HCT116 (cell line): ENCODE results near the gene ZBTB7B.

Experiments used
- CEBPB ChIP-seq: IDR thresholded peaks from 2 replicates; pipeline ENCODE4 v1.6.1; 2012; ENCODE audit warnings: low read depth
- ELF1 ChIP-seq: IDR thresholded peaks from 2 replicates; pipeline ENCODE4 v1.6.1; 2012; ENCODE audit warnings: low read depth, borderline replicate concordance
- EZH2 ChIP-seq: fragments of 200-600 bp; sonication (generic); IDR thresholded peaks from 2 replicates; pipeline ENCODE4 v1.6.1; 2017; ENCODE audit warnings: antibody characterized with exemption, mixed run types
- POLR2A ChIP-seq: IDR thresholded peaks from 2 replicates; pipeline ENCODE4 v1.7.0; 2011; ENCODE audit warnings: borderline replicate concordance; ENCODE audit not compliant: insufficient read depth, insufficient read length; ENCODE audit errors: extremely low read depth
- POLR2AphosphoS5 ChIP-seq: IDR thresholded peaks from 2 replicates; pipeline ENCODE4 v1.6.1; 2011; ENCODE audit warnings: mild to moderate bottlenecking, low read depth, low read length, moderate library complexity
- SIN3A ChIP-seq: IDR thresholded peaks from 2 replicates; pipeline ENCODE4 v1.6.1; 2012; ENCODE audit warnings: low read depth
- YY1 ChIP-seq: IDR thresholded peaks from 2 replicates; pipeline ENCODE4 v1.6.1; 2011; ENCODE audit warnings: low read length, low read depth, moderate library complexity, mild to moderate bottlenecking; ENCODE audit not compliant: insufficient replicate concordance; ENCODE audit errors: extremely low read depth
- TF ChIP-seq, protein P1 (sequence below), 3 experiments: fragments of 200-600 bp in 1 of 3; sonication (generic) in 1 of 3; IDR thresholded peaks in 2 of 3; conservative IDR thresholded peaks in 1 of 3; 2 replicates each; pipeline ENCODE4 v1.5.1; 2012 to 2017; ENCODE audit warnings: low read depth in 2 of 3, low read length in 2 of 3, antibody characterized with exemption in 1 of 3, borderline replicate concordance in 1 of 3, control low read depth in 1 of 3, mild to moderate bottlenecking in 1 of 3, mixed read lengths in 1 of 3, mixed run types in 1 of 3, moderate library complexity in 1 of 3; ENCODE audit not compliant: insufficient read depth in 1 of 3

GRCh38 chr1:154961207-154962155 is 41.1 kb upstream of the ZBTB7B start, which contains the start of gene PYGO2:
- TF ChIP-seq, protein P1, sequence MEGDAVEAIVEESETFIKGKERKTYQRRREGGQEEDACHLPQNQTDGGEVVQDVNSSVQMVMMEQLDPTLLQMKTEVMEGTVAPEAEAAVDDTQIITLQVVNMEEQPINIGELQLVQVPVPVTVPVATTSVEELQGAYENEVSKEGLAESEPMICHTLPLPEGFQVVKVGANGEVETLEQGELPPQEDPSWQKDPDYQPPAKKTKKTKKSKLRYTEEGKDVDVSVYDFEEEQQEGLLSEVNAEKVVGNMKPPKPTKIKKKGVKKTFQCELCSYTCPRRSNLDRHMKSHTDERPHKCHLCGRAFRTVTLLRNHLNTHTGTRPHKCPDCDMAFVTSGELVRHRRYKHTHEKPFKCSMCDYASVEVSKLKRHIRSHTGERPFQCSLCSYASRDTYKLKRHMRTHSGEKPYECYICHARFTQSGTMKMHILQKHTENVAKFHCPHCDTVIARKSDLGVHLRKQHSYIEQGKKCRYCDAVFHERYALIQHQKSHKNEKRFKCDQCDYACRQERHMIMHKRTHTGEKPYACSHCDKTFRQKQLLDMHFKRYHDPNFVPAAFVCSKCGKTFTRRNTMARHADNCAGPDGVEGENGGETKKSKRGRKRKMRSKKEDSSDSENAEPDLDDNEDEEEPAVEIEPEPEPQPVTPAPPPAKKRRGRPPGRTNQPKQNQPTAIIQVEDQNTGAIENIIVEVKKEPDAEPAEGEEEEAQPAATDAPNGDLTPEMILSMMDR (IDR thresholded peaks at IDR 0.05 in 2 of 3, conservative IDR thresholded peaks at IDR 0.05 in 1 of 3; ENCODE audit: borderline replicate concordance in 1 of 3, insufficient read depth in 1 of 3, low read depth in 2 of 3, low read length in 2 of 3), result peak in 2 of 3 experiments; percentile 32 to 54; a peak in 3 of 6 replicates
- peak; percentile 83 for TF ChIP-seq SIN3A
- TF ChIP-seq POLR2A, result peak; percentile 65
- TF ChIP-seq ELF1, result no peak
- TF ChIP-seq POLR2AphosphoS5, result peak; percentile 83
- no peak for TF ChIP-seq EZH2
- peak; percentile 63 for TF ChIP-seq YY1
- TF ChIP-seq CEBPB, result no peak
